ENCODE data around the gene TENM3.

DNA sequence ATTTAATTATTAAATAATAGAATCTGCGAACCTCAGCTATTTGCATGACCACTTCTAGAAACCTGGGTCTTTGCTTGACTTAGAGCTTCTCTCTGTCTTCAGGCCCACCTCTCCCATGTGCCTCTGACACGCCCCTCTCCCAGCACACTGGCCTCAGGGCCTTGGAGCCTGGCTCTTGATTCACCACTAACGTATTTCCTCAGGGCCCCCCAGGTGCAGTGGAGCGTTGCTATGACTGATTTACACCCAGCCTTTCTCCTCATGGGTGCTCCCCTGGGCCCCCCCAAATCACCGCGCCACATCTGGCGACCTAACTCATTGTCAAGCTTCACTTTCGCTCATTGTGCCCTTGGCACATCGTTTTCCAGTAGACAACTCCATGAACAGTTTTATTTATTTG lies 37.9 kb upstream of the TENM3 start:
- TF ChIP-seq ARNTL (CRISPR knock-in tag; IDR thresholded peaks at IDR 0.05; ENCODE audit: borderline replicate concordance, low read depth): no peak
- TF ChIP-seq ZFP3 (CRISPR knock-in tag; IDR thresholded peaks at IDR 0.05): no peak
